ENCODE measurements around the gene ARHGEF7. TPM values are rescaled to one million over a fixed set of nuclear protein-coding genes. Genes with fewer than 3 reads are reported as not detected.
"Not testable (repeated sequence)": the region's sequence is repeated elsewhere in the genome, so short reads cannot be mapped to it uniquely, and the experiment has no call there.

ARHGEF7 gene
- total RNA-seq, 3 donors from 2014 or later (not counting 1 experiment from before 2014, with no cell fraction given), result 99.9 to 135 (median 105) TPM

DNA sequence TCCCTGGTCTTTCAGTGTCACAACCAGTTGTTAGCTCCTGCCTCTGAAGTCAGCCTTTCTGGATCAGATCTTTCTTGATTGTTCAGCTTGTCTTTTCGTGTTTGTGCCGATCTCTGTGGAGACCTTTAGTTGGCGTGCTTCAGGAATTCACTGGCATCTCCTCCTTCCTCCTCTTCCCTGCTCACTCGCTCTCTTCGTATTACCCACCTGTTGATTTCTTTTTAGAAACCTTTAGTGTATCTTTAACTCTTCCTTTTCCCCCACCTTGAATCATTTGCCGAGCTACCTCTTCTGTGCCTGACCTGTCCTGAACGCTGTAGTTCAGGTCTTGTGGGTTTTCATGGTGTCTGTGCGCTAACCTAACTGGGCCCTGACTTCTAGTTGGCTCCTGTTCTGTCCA is 141.3 kb downstream of the ARHGEF7 start:
- peaks cover 9% of the 10 kb centered on the region for H3K9me3 ChIP-seq (ENCODE audit: control insufficient read depth, insufficient read depth, low read length)
- no peaks in the 10 kb centered on the region for H3K27me3 ChIP-seq (ENCODE audit: control insufficient read depth, insufficient read depth, low read length)
- Mint-ChIP-seq H3K4me3 (no peak overlapping the region), H3K27ac (no peak overlapping the region), H3K9me3 (peaks cover 4 to 7% of the 10 kb centered on the region in 2 donors), H3K27me3 (ENCODE audit: low read depth in 2 of 2) (no peaks in the 10 kb centered on the region), H3K36me3 (peaks cover 26% of the 10 kb centered on the region), H3K4me1 (peaks cover 20 to 36% of the 10 kb centered on the region in 2 donors)
- ATAC-seq, result no peak
- peaks cover 20% of the 10 kb centered on the region for H3K36me3 ChIP-seq (ENCODE audit: control insufficient read depth, insufficient read depth, low read length)
- 98% methylated on average over 8 of the region's 8 CpGs for WGBS (ENCODE audit: insufficient coverage)
- no peaks in the 10 kb centered on the region for H3K4me1 ChIP-seq (ENCODE audit: control insufficient read depth, insufficient read depth, low read length)
- H3K4me3 ChIP-seq (ENCODE audit: low read length), result no peak overlapping the region
- TF ChIP-seq, protein P1, sequence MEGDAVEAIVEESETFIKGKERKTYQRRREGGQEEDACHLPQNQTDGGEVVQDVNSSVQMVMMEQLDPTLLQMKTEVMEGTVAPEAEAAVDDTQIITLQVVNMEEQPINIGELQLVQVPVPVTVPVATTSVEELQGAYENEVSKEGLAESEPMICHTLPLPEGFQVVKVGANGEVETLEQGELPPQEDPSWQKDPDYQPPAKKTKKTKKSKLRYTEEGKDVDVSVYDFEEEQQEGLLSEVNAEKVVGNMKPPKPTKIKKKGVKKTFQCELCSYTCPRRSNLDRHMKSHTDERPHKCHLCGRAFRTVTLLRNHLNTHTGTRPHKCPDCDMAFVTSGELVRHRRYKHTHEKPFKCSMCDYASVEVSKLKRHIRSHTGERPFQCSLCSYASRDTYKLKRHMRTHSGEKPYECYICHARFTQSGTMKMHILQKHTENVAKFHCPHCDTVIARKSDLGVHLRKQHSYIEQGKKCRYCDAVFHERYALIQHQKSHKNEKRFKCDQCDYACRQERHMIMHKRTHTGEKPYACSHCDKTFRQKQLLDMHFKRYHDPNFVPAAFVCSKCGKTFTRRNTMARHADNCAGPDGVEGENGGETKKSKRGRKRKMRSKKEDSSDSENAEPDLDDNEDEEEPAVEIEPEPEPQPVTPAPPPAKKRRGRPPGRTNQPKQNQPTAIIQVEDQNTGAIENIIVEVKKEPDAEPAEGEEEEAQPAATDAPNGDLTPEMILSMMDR (IDR thresholded peaks at IDR 0.05), result no peak
- DNase-seq, result no peak
- intact Hi-C loops (cut with micrococcal nuclease), result no loop called here
- H3K27ac ChIP-seq (ENCODE audit: low read length), result no peak overlapping the region

DNA sequence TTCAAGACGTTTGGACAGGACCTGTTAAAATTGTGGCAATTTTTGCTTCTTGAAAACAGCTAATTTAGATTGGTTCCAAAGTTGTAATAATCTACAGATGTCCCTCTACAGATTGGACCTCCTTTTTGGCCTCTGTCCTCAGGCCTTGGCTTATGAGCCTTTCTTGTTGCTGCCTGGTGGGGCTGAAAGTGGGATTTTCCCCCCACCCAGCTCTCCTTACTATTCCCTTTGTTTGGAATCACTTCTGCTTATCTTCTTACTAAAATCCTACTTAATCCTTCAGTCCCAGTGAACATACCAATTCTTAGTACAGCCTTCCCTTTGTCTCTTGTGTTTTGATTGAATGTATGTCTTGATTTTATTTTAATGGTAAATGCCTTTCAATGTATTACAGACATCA is 141.8 kb downstream of the ARHGEF7 start:
- intact Hi-C loops (cut with micrococcal nuclease), result no loop called here
- Histone ChIP-seq H3K4me3 (ENCODE audit: low read length) (no peak overlapping the region), H3K36me3 (ENCODE audit: control insufficient read depth, insufficient read depth, low read length) (peaks cover 20% of the 10 kb centered on the region), H3K27ac (ENCODE audit: low read length) (no peak overlapping the region), H3K9me3 (ENCODE audit: control insufficient read depth, insufficient read depth, low read length) (peaks cover 9% of the 10 kb centered on the region), H3K27me3 (ENCODE audit: control insufficient read depth, insufficient read depth, low read length) (no peaks in the 10 kb centered on the region), H3K4me1 (ENCODE audit: control insufficient read depth, insufficient read depth, low read length) (no peaks in the 10 kb centered on the region)
- Mint-ChIP-seq H3K4me1 (peaks cover 16 to 36% of the 10 kb centered on the region in 2 donors), H3K4me3 (no peak overlapping the region), H3K36me3 (peaks cover 26% of the 10 kb centered on the region), H3K27ac (no peak overlapping the region), H3K9me3 (peaks cover 4 to 7% of the 10 kb centered on the region in 2 donors), H3K27me3 (ENCODE audit: low read depth in 2 of 2) (no peaks in the 10 kb centered on the region)
- TF ChIP-seq, protein P1 (IDR thresholded peaks at IDR 0.05), result no peak
- 100% methylated on average over 1 of the region's 1 CpG for WGBS (ENCODE audit: insufficient coverage)
- no peak for ATAC-seq
- no peak for DNase-seq

DNA sequence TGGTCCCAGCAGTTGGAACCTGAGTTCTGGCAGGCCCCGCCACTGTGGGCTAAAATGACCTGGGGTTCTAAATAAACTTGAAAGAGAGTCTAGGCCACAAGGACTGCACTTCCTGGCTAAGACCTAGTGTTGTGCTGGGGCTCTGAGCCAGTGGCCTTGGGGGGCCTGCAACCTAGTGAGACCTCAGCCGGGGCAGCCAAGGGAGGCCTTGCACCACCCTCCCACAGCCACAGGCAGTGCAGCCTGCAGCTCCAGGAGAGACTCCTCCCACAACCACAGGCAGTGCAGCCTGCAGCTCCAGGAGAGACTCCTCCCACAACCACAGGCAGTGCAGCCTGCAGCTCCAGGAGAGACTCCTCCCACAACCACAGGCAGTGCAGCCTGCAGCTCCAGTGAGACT is 142.8 kb downstream of the ARHGEF7 start:
- WGBS (ENCODE audit: insufficient coverage), result 92% methylated on average over 2 of the region's 2 CpGs

DNA sequence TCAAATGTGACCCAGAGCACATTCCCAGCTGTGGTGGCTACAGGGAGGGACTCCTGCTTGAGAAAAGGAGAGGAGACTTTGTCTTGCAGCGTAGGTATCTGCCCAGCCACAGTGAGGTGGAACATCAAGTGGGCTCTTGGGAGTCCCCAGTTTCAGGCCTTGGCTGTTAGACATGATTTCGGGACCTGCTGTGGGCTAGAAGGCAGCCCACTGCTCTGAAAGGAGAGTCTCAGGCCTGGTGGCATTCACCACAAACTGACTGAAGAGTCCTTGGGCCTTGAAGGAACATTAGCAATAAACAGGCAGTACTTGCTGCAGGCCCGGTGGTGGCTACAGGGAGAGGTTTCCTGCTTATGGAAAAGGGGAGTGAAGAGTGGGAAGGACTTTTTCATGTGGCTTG is 143.5 kb downstream of the ARHGEF7 start:
- Histone ChIP-seq H3K4me1 (ENCODE audit: control insufficient read depth, insufficient read depth, low read length) (no peaks in the 10 kb centered on the region), H3K36me3 (ENCODE audit: control insufficient read depth, insufficient read depth, low read length) (peaks cover 16% of the 10 kb centered on the region), H3K27ac (ENCODE audit: low read length) (no peak overlapping the region), H3K9me3 (ENCODE audit: control insufficient read depth, insufficient read depth, low read length) (peaks cover 9% of the 10 kb centered on the region), H3K27me3 (ENCODE audit: control insufficient read depth, insufficient read depth, low read length) (no peaks in the 10 kb centered on the region), H3K4me3 (ENCODE audit: low read length) (no peak overlapping the region)
- no peak overlapping the region for H3K27ac Mint-ChIP-seq
- H3K4me3 Mint-ChIP-seq, result no peak overlapping the region
- 96% methylated on average over 3 of the region's 3 CpGs for WGBS (ENCODE audit: insufficient coverage)
- ATAC-seq (no peak), DNase-seq (no peak)
- intact Hi-C loops (cut with micrococcal nuclease), result no loop called here
- H3K4me1 Mint-ChIP-seq, result peaks cover 26 to 41% of the 10 kb centered on the region in 2 donors
- TF ChIP-seq, protein P1 (IDR thresholded peaks at IDR 0.05), result no peak
- H3K27me3 Mint-ChIP-seq (ENCODE audit: low read depth in 2 of 2), result no peaks in the 10 kb centered on the region
- peaks cover 26% of the 10 kb centered on the region for H3K36me3 Mint-ChIP-seq
- H3K9me3 Mint-ChIP-seq, result peaks cover 4 to 7% of the 10 kb centered on the region in 2 donors

More for the DNA sequence above, 142.8 kb downstream of the ARHGEF7 start:
- intact Hi-C loops (cut with micrococcal nuclease); H3K9me3 ChIP-seq (ENCODE audit: control insufficient read depth, insufficient read depth, low read length); H3K9me3 Mint-ChIP-seq; DNase-seq; H3K27ac ChIP-seq (ENCODE audit: low read length); H3K4me1 ChIP-seq (ENCODE audit: control insufficient read depth, insufficient read depth, low read length); H3K27me3 Mint-ChIP-seq (ENCODE audit: low read depth in 2 of 2); H3K4me3 ChIP-seq (ENCODE audit: low read length); ATAC-seq; H3K27ac Mint-ChIP-seq; H3K4me3 Mint-ChIP-seq; H3K27me3 ChIP-seq (ENCODE audit: control insufficient read depth, insufficient read depth, low read length): not testable (repeated sequence)
- H3K36me3 ChIP-seq (ENCODE audit: control insufficient read depth, insufficient read depth, low read length), result peaks cover 20% of the 10 kb centered on the region
- peaks cover 20 to 37% of the 10 kb centered on the region in 2 donors for H3K4me1 Mint-ChIP-seq
- peaks cover 26% of the 10 kb centered on the region for H3K36me3 Mint-ChIP-seq

Measured in natural killer cell (primary cell).